GM12878 (cell line): Measurements from ENCODE around the gene ARID5B. TPM values are rescaled to one million over a fixed set of nuclear protein-coding genes. Genes with fewer than 3 reads are reported as not detected.

ENCODE experiments used
- ATAC-seq: fragments of 200-7000 bp; cut with Tn5 transposase; 3 replicates; pipeline ENCODE4 v1.9.1; 2020; ENCODE audit warnings: mild to moderate bottlenecking, moderate library complexity
- BruUV-seq: library from RNA; stranded (reverse); fragments of 400-500 nt; replicated peaks from 2 replicates; lab custom pipeline; 2021; lab: Mats Ljungman, UMichigan
- CTCF ChIA-PET: fragments of 300-600 bp; sonication (Branson Sonifier 250); formaldehyde crosslinking; extraction: SDS; loops from one replicate; lab custom pipeline; 2021; ENCODE audit warnings: inconsistent platforms; lab: Yijun Ruan, JAX
- POLR2A ChIA-PET: fragments of 350-600 bp; formaldehyde crosslinking; extraction: SDS; loops from one replicate; lab custom pipeline; 2021; ENCODE audit warnings: inconsistent platforms; lab: Charles Lee
- RAD21 ChIA-PET: fragments of 300-600 bp; sonication (Branson Sonifier 250); formaldehyde crosslinking; loops from one replicate; lab custom pipeline; 2023; ENCODE audit warnings: antibody characterized with exemption; ENCODE audit not compliant: unreplicated experiment; lab: Charles Lee
- SMC1A ChIA-PET: fragments of 300-600 bp; sonication (Branson Sonifier 250); formaldehyde crosslinking; loops from one replicate; lab custom pipeline; 2023; ENCODE audit not compliant: unreplicated experiment, uncharacterized antibody; lab: Charles Lee
- DNase-seq: peaks from one replicate; pipeline ENCODE4 v3.0.0-alpha.2; 2011; ENCODE audit warnings: low read depth, low spot score
- FAIRE-seq: peaks from 3 replicates; lab custom pipeline; 2011; peaks lifted over from hg19 to GRCh38; lab: Jason Lieb, UNC
- H2AFZ ChIP-seq: 2 replicates; pipeline ENCODE4 v1.6.0; 2011; ENCODE audit warnings: low read depth, low read length, control low read depth; ENCODE audit not compliant: control insufficient read depth
- H3K27ac ChIP-seq: 2 replicates; pipeline ENCODE4 v1.5.1; 2011; ENCODE audit warnings: control low read depth; ENCODE audit not compliant: control insufficient read depth, insufficient read depth
- H3K27me3 ChIP-seq, 2 experiments: replicated peaks in 1 of 2; 2 replicates each; pipeline versions ENCODE4 v1.6.0 to v1.6.1; 2011; ENCODE audit warnings: low read length in 1 of 2; ENCODE audit not compliant: control insufficient read depth in 2 of 2, insufficient read depth in 2 of 2
- H3K36me3 ChIP-seq, 2 experiments: 2 replicates each; pipeline ENCODE4 v1.5.1; 2011; ENCODE audit warnings: low read length in 1 of 2; ENCODE audit not compliant: control insufficient read depth in 2 of 2, insufficient read depth in 2 of 2
- H3K4me1 ChIP-seq: 2 replicates; pipeline ENCODE4 v1.6.1; 2011; ENCODE audit warnings: mild to moderate bottlenecking, low read length, moderate library complexity, mixed read lengths; ENCODE audit not compliant: control insufficient read depth, insufficient read depth
- H3K4me2 ChIP-seq: 2 replicates; pipeline ENCODE4 v1.6.0; 2011; ENCODE audit warnings: control low read depth; ENCODE audit not compliant: control insufficient read depth, insufficient read depth
- H3K4me3 ChIP-seq: fragments of 200-600 bp; sonication (generic); 2 replicates; pipeline ENCODE4 v1.5.1; 2016
- H3K79me2 ChIP-seq: 2 replicates; pipeline ENCODE4 v1.6.0; 2011; ENCODE audit warnings: low read length; ENCODE audit not compliant: control insufficient read depth, insufficient read depth
- H3K9ac ChIP-seq: 2 replicates; pipeline ENCODE4 v1.8.0; 2011; ENCODE audit warnings: low read length, control low read depth, mixed read lengths; ENCODE audit not compliant: control insufficient read depth, insufficient read depth
- H3K9me3 ChIP-seq: replicated peaks from 3 replicates; pipeline ENCODE4 v1.5.1; 2011; ENCODE audit warnings: mild to moderate bottlenecking, low read length; ENCODE audit not compliant: control insufficient read depth, insufficient read depth
- H4K20me1 ChIP-seq: 2 replicates; pipeline ENCODE4 v1.6.0; 2011; ENCODE audit not compliant: control insufficient read depth, insufficient read depth
- NFYA ChIP-seq: IDR thresholded peaks from 2 replicates; pipeline ENCODE4 v1.6.1; 2011; ENCODE audit warnings: low read depth, mild to moderate bottlenecking, low read length, improper control_type of control experiment, borderline replicate concordance
- WGBS: methylation state at CpG from one replicate; pipeline ENCODE4 v1.1.6; 2016; ENCODE audit warnings: low lambda C conversion rate; ENCODE audit not compliant: insufficient replicate concordance, insufficient coverage; ENCODE audit errors: missing lambda C conversion rate; 5-methylcytosine and 5-hydroxymethylcytosine counted together
- in situ Hi-C: fragments of 300-500 bp; cut with MboI; formaldehyde crosslinking; loops from 9 replicates; pipeline ENCODE4 v1.14.3; 2018; ENCODE audit warnings: mixed read lengths
- intact Hi-C: fragments of 100-400 bp; cut with micrococcal nuclease; formaldehyde crosslinking; loops from one replicate; pipeline ENCODE4 v1.14.2; 2022; ENCODE audit not compliant: unreplicated experiment
- polyA plus RNA-seq, 11 experiments: library from polyadenylated mRNA; depleted of rRNA in 4 of 11; unstranded in 6 of 11; stranded (reverse) in 5 of 11; fragments of >200 nt; fragmentation: Nextera tagmentation in 4 of 11; fragmentation: Illumina TruSeq in 1 of 11; extraction: Ambion mirVana in 4 of 11; extraction: Trizol in 1 of 11; gene quantifications; 1 replicate in 1 of 11; 2 replicates in 10 of 11; pipeline versions ENCODE4 v1.2.1 to v1.2.3, GENCODE V29; 2011 to 2016; ENCODE audit warnings: inconsistent platforms in 2 of 11, missing spikeins in 2 of 11, low read depth in 1 of 11
- total RNA-seq, 4 experiments: library from RNA; depleted of rRNA in 3 of 4; stranded (reverse); fragments of >200 nt in 3 of 4; fragmentation: Illumina TruSeq in 1 of 4; extraction: Trizol in 1 of 4; gene quantifications; 2 replicates each; pipeline versions ENCODE4 v1.2.1 to v1.2.3, GENCODE V29; 2013 to 2021
- TF ChIP-seq, protein P1 (sequence below): fragments of 450-650 bp; IDR thresholded peaks from 2 replicates; pipeline ENCODE4 v1.6.1; 2016; ENCODE audit warnings: mild to moderate bottlenecking, moderate library complexity, borderline replicate concordance

ARID5B gene
- total and polyA plus RNA-seq, 10 of the 15 experiments (the other 5 are each of a cell fraction or from before 2014, with no cell fraction given): 2.7 to 8.5 (median 6.1) TPM

DNA sequence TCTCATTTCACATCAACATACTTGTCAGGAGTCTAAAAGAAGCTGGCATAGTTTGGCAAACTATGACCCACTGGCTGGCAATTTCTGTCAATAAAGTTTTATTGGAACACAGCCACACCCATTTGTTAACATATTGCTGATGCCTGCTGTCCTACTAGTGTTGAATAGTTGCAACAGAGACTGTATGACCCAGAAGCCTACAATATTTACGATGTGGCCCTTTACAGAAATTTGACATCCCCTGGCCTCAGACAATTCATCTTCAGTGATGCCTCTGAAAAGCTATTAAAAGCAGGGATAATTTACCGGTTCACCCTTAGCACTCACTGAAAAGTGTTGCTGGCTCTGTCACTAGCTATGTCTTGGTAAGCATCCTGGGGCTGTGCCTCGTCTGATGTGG, 155.2 kb downstream of the ARID5B start:
- Histone ChIP-seq H3K4me1 (peaks cover 28% of the 10 kb centered on the region), H3K79me2 (peaks cover 38% of the 10 kb centered on the region), H2AFZ (no peak overlapping the region), H4K20me1 (no peaks in the 10 kb centered on the region), H3K4me2 (no peak overlapping the region), H3K4me3 (no peak overlapping the region), H3K36me3 (peaks cover 0 to 12% of the 10 kb centered on the region in 2 experiments), H3K9ac (no peak overlapping the region), H3K27me3 (no peaks in the 10 kb centered on the region), H3K27ac (no peak overlapping the region), H3K9me3 (no peaks in the 10 kb centered on the region; the same call in 1 of the 3 replicates)
- RAD21 ChIA-PET: interaction anchor here (1.4 kb wide), 1 partner anchor 188 kb away, joined by 3 read pairs; no protein-coding TSS in a partner anchor
- in situ Hi-C loops: no loop called here
- FAIRE-seq (no peak), ATAC-seq (no peak), DNase-seq (no peak)
- SMC1A ChIA-PET: interaction anchor here (0.5 kb wide), 1 partner anchor 424 kb away, joined by 3 read pairs; no protein-coding TSS in a partner anchor
- intact Hi-C loops: no loop called here
- BruUV-seq: no TSS peak
- TF ChIP-seq, protein P1, sequence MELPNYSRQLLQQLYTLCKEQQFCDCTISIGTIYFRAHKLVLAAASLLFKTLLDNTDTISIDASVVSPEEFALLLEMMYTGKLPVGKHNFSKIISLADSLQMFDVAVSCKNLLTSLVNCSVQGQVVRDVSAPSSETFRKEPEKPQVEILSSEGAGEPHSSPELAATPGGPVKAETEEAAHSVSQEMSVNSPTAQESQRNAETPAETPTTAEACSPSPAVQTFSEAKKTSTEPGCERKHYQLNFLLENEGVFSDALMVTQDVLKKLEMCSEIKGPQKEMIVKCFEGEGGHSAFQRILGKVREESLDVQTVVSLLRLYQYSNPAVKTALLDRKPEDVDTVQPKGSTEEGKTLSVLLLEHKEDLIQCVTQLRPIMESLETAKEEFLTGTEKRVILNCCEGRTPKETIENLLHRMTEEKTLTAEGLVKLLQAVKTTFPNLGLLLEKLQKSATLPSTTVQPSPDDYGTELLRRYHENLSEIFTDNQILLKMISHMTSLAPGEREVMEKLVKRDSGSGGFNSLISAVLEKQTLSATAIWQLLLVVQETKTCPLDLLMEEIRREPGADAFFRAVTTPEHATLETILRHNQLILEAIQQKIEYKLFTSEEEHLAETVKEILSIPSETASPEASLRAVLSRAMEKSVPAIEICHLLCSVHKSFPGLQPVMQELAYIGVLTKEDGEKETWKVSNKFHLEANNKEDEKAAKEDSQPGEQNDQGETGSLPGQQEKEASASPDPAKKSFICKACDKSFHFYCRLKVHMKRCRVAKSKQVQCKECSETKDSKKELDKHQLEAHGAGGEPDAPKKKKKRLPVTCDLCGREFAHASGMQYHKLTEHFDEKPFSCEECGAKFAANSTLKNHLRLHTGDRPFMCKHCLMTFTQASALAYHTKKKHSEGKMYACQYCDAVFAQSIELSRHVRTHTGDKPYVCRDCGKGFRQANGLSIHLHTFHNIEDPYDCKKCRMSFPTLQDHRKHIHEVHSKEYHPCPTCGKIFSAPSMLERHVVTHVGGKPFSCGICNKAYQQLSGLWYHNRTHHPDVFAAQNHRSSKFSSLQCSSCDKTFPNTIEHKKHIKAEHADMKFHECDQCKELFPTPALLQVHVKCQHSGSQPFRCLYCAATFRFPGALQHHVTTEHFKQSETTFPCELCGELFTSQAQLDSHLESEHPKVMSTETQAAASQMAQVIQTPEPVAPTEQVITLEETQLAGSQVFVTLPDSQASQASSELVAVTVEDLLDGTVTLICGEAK: peak; percentile 85
- TF ChIP-seq NFYA: no peak
- WGBS: 88% methylated on average over 3 of the region's 3 CpGs
- POLR2A ChIA-PET: no interaction called here
- CTCF ChIA-PET: interaction anchor here (1.4 kb wide), 1 partner anchor 188 kb away, joined by 4 read pairs; no protein-coding TSS in a partner anchor
